ENCODE data around the gene FBXO7. TPM values are rescaled to one million over a fixed set of nuclear protein-coding genes. Genes with fewer than 3 reads are reported as not detected.

The FBXO7 gene
- total RNA-seq, 1 experiment from 2014 or later = 95.2 TPM

DNA sequence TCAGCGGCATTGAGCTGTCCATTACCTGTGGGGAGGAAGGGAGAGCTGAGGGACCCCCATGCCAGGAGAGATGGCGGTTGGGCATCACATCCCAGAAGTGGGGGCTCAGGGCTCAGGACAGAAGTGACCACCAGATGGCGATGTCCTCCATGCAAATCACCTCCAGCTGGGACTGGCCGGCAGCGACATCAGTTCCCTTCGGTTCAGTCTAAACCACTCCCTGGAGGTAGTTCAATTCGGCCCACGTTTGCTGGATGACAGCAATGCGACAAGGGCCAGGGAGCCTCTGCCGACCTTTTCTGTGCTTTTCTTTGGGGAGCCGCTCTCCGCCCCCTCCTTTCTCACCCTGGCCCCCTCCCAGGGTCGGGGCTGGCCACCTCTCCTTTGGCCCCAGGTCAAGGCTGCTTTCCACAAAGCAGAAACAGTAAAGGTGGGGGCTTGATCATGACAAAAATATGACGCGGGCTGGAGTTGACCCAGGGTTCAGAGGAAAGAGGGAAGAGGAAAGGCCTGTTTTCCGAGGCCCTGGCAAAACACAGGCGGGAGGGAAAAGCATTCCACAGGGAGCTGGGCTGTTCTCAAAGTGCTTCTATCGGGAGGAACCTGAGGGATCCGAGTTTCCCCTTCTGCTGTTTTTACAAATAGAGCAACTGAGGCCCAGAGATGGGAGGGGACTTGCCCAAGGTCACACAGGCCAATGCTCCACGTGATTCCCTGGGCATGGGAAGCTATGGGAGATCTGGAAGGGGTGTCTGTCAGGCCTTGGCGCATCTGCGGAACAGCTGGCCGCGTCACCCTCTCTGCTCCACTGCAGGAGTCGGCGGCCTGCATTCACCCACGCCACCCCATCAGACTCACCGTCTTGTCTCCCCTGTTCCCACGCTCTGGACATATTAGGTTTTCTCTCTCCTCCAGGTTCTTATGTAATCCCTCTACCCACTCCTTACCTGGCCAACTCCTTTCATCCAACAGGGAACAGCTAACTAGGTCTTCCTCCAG is 54.7 kb downstream of the FBXO7 start:
- Histone ChIP-seq H3K9me3 (ENCODE audit: low read depth, low read length, poor library complexity, severe bottlenecking) (no peaks in the 10 kb centered on the region), H3K27me3 (replicated peaks; ENCODE audit: insufficient read depth, low read depth, low read length, poor library complexity) (peaks cover 8% of the 10 kb centered on the region), H3K27ac (ENCODE audit: low read depth, low read length, poor library complexity, severe bottlenecking) (no peak overlapping the region), H3K36me3 (ENCODE audit: insufficient read depth, low read length, poor library complexity, severe bottlenecking) (no peaks in the 10 kb centered on the region), H3K4me3 (ENCODE audit: low read depth, low read length, poor library complexity, severe bottlenecking) (no peak overlapping the region), H3K4me1 (ENCODE audit: insufficient read depth, low read length, poor library complexity, severe bottlenecking) (peaks cover 6% of the 10 kb centered on the region)
- BruUV-seq (replicated peaks) = no TSS peak
- CTCF ChIA-PET = interaction anchor here (1.9 kb wide), 1 partner anchor 267 kb away, joined by 11 read pairs; no protein-coding TSS in a partner anchor
- intact Hi-C loops (cut with micrococcal nuclease; ENCODE audit: unreplicated experiment) = loop anchor here (2.0 kb wide), 2 partner anchors 268 to 472 kb away; no protein-coding TSS in a partner anchor
- POLR2A ChIA-PET (ENCODE audit: low non-redundant PET) = no interaction called here
- TF ChIP-seq, protein P1, sequence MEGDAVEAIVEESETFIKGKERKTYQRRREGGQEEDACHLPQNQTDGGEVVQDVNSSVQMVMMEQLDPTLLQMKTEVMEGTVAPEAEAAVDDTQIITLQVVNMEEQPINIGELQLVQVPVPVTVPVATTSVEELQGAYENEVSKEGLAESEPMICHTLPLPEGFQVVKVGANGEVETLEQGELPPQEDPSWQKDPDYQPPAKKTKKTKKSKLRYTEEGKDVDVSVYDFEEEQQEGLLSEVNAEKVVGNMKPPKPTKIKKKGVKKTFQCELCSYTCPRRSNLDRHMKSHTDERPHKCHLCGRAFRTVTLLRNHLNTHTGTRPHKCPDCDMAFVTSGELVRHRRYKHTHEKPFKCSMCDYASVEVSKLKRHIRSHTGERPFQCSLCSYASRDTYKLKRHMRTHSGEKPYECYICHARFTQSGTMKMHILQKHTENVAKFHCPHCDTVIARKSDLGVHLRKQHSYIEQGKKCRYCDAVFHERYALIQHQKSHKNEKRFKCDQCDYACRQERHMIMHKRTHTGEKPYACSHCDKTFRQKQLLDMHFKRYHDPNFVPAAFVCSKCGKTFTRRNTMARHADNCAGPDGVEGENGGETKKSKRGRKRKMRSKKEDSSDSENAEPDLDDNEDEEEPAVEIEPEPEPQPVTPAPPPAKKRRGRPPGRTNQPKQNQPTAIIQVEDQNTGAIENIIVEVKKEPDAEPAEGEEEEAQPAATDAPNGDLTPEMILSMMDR (conservative IDR thresholded peaks at IDR 0.05; ENCODE audit: low read depth, low read length) = peak; percentile 80
- TF ChIP-seq EZH2 (IDR thresholded peaks at IDR 0.05; ENCODE audit: borderline replicate concordance, low read depth, low read length, poor library complexity, severe bottlenecking) = no peak
- DNase-seq (ENCODE audit: low spot score) = peak; percentile 78

GRCh38 chr22:32531228-32531627 is 56.6 kb downstream of the FBXO7 start:
- TF ChIP-seq EZH2 (IDR thresholded peaks at IDR 0.05; ENCODE audit: borderline replicate concordance, low read depth, low read length, poor library complexity, severe bottlenecking) = no peak
- TF ChIP-seq, protein P1 (conservative IDR thresholded peaks at IDR 0.05; ENCODE audit: low read depth, low read length) = no peak
- H3K4me3 ChIP-seq (ENCODE audit: low read depth, low read length, poor library complexity, severe bottlenecking) = no peak overlapping the region
- intact Hi-C loops (cut with micrococcal nuclease; ENCODE audit: unreplicated experiment) = no loop called here
- POLR2A ChIA-PET (ENCODE audit: low non-redundant PET) = no interaction called here
- CTCF ChIA-PET = interaction anchor here (0.6 to 0.7 kb wide), 3 partner anchors 244 to 438 kb away, joined by 4 to 13 read pairs (median 8); no protein-coding TSS in a partner anchor
- peaks cover 8% of the 10 kb centered on the region for H3K27me3 ChIP-seq (replicated peaks; ENCODE audit: insufficient read depth, low read depth, low read length, poor library complexity)
- H3K27ac ChIP-seq (ENCODE audit: low read depth, low read length, poor library complexity, severe bottlenecking) = no peak overlapping the region
- no peak for DNase-seq (ENCODE audit: low spot score)
- BruUV-seq (replicated peaks) = no TSS peak
- no peaks in the 10 kb centered on the region for H3K36me3 ChIP-seq (ENCODE audit: insufficient read depth, low read length, poor library complexity, severe bottlenecking)
- H3K9me3 ChIP-seq (ENCODE audit: low read depth, low read length, poor library complexity, severe bottlenecking) = no peaks in the 10 kb centered on the region
- H3K4me1 ChIP-seq (ENCODE audit: insufficient read depth, low read length, poor library complexity, severe bottlenecking) = peaks cover 6% of the 10 kb centered on the region

GRCh38 chr22:32531931-32532819 is 57.6 kb downstream of the FBXO7 start:
- Histone ChIP-seq H3K9me3 (ENCODE audit: low read depth, low read length, poor library complexity, severe bottlenecking) (no peaks in the 10 kb centered on the region), H3K27me3 (replicated peaks; ENCODE audit: insufficient read depth, low read depth, low read length, poor library complexity) (peaks cover 8% of the 10 kb centered on the region), H3K4me3 (ENCODE audit: low read depth, low read length, poor library complexity, severe bottlenecking) (no peak overlapping the region), H3K36me3 (ENCODE audit: insufficient read depth, low read length, poor library complexity, severe bottlenecking) (no peaks in the 10 kb centered on the region), H3K4me1 (ENCODE audit: insufficient read depth, low read length, poor library complexity, severe bottlenecking) (peaks cover 6% of the 10 kb centered on the region), H3K27ac (ENCODE audit: low read depth, low read length, poor library complexity, severe bottlenecking) (no peak overlapping the region)
- CTCF ChIA-PET = no interaction called here
- DNase-seq (ENCODE audit: low spot score) = peak; percentile 45
- POLR2A ChIA-PET (ENCODE audit: low non-redundant PET) = no interaction called here
- intact Hi-C loops (cut with micrococcal nuclease; ENCODE audit: unreplicated experiment) = no loop called here
- BruUV-seq (replicated peaks) = no TSS peak
- no peak for TF ChIP-seq EZH2 (IDR thresholded peaks at IDR 0.05; ENCODE audit: borderline replicate concordance, low read depth, low read length, poor library complexity, severe bottlenecking)
- TF ChIP-seq, protein P1 (conservative IDR thresholded peaks at IDR 0.05; ENCODE audit: low read depth, low read length) = no peak
